GM12874 (cell line): ENCODE results near the gene OSTM1.

Experiments
- TF ChIP-seq, protein P1 (sequence below): IDR thresholded peaks from 2 replicates; pipeline ENCODE4 v1.5.1; 2011; ENCODE audit warnings: low read depth, mild to moderate bottlenecking, control low read depth, low read length, moderate library complexity; ENCODE audit not compliant: insufficient read depth

Gene OSTM1

DNA sequence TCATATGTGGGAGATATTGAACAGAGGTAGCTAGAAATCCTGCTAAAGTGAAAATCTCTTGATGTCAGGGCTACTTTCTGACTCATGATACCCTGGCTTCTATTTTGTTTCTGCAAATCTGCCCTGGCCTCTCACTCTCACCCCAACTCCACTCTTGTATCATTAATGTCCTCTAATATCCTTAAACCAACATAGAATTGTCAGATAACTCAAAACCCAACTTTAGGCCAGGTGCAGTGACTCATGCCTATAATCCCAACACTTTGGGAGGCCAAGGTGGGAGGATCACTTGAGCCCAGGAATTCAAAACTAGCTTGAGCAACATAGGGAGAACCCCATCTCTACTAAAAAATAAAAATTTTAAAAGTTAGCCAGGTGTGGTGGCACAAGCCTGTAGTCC lies 33.8 kb upstream of the OSTM1 start:
- TF ChIP-seq, protein P1, sequence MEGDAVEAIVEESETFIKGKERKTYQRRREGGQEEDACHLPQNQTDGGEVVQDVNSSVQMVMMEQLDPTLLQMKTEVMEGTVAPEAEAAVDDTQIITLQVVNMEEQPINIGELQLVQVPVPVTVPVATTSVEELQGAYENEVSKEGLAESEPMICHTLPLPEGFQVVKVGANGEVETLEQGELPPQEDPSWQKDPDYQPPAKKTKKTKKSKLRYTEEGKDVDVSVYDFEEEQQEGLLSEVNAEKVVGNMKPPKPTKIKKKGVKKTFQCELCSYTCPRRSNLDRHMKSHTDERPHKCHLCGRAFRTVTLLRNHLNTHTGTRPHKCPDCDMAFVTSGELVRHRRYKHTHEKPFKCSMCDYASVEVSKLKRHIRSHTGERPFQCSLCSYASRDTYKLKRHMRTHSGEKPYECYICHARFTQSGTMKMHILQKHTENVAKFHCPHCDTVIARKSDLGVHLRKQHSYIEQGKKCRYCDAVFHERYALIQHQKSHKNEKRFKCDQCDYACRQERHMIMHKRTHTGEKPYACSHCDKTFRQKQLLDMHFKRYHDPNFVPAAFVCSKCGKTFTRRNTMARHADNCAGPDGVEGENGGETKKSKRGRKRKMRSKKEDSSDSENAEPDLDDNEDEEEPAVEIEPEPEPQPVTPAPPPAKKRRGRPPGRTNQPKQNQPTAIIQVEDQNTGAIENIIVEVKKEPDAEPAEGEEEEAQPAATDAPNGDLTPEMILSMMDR, result no peak

DNA sequence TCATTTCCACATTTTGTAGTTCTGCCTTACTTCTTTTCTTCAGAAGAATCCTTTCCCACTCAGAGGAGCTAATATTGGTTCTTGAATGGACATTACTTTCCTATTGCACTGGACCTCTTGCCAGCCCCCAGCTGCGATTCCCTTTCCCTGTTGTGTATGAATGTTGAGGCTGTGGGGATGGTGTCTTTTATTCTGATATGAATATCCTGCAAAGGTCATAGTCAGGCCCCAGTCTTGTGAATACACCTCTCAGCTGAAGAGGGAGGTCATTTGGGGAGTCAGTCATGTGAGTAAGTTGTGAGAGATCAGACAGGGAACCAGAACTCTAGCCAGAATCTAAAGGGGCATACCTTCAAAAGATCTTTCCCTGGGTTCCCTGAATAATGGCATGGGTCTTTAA lies 32.6 kb upstream of the OSTM1 start:
- TF ChIP-seq, protein P1, result no peak

DNA sequence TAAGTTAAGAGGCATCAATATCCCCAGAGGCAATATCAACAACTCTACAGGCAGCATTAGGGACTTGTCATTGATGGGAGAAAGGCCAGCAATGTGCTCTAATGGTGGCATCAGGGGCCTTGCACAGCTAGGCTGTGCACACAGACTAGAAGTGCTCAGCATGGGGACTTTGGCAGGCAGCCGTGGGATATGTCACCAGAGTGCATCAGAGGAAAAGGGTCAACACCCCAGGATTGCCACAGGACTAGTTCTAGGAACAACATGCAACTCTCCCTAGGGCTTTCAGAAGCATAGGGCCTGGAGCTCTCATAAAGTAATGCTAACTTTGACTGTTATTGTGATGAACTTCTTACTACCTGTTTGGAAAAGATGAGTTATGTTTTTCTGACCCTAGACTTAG lies 32.2 kb upstream of the OSTM1 start:
- TF ChIP-seq, protein P1, result no peak

DNA sequence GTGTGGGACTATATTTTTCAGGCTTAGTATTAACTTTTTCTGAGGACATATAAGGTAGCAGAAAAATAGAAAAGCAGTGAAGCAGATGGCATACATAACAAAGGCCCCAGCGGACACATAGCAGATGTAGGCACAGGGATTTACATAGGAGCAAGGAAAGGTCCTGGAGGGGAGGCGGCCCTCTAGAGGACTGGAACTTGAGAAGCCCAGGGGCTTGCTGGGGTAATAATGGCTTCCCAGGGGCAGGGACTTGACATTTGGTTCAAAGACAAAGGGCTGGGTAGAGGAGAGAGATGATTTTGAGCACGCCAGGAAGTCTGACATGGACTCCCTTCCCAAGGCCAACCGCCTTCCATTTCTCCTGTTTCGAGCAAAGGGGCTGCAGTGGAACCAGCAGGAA lies 31.7 kb upstream of the OSTM1 start:
- TF ChIP-seq, protein P1, result no peak

DNA sequence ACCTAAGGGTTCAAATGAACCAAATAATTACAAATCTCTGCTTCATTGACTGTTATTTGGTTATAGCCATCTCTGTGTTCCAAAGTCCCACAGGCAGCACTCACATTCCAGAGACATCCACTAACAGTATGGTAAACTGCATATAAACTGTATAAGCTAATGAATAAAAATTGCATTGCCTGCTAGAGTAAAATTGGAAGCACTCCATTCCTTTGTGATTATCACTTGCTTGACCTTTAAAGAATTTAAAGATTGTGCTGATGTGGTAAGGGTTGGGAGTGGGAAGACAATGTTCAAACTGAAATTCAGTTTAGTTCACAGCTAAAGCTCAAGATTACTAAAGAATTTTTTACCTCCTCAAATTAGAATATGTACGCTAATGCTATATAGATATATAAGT lies 31.0 kb upstream of the OSTM1 start:
- TF ChIP-seq, protein P1, result no peak

DNA sequence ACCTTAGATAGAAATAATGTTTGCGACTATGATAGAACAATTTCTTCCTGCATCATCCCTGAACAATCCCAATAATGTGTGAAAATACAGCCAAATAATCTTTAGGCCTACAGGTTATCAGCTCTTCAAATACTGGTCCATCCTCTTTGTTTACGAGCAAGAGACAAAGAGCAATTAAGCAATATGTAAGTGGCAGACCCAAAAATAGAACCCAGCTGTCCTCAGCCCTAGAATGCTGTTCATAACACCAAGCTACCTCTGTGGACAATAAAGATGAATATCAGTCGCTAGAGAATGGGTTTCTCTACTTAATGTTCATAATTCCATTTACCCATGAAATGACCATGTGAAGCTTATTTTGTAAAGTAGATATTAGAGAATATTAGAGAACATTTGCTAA lies 28.4 kb upstream of the OSTM1 start:
- TF ChIP-seq, protein P1, result no peak

DNA sequence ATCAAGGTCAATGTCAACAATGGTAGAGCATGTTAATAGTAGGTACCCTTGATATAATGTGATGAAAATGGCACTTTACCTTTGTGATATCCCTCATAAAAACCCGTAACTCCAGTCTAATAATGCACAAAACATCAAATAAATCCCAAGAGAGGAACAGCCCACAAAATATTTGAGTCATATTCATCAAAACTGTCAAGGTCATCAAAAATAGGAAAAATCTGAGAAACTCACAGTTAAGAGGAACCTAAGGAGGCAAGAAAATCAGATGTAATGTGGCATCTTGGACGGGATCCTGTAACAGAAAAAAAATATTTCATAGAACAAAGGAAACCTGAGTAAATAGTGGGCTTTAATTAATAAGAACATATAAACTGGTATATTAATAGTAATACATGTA lies 25.5 kb upstream of the OSTM1 start:
- TF ChIP-seq, protein P1, result no peak

DNA sequence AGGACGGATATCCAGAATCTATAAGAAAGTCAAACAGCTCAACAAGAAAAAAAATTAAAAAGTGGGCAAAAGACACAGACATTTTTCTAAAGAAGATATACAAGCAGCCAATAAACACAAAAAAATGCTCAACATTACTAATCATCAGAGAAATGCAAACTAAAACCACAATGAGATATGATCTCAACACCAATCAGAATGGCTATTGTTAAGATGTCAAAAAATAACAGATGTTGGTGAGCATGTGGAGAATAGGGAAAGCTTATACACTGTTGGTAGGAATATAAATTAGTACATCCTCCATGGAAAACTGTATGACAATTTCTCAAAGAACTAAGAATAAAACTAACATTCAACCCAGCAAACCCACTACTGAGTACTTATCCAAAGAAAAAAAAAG lies 23.3 kb upstream of the OSTM1 start:
- TF ChIP-seq, protein P1, result no peak
